CD1c-positive myeloid dendritic cell (primary cell): ENCODE results near the gene PREX1.

ENCODE experiments used
- DNase-seq: peaks from one replicate; pipeline ENCODE4 v3.0.0-alpha.2; 2016; ENCODE audit errors: extremely low spot score

The PREX1 gene

GRCh38 chr20:48623176-48623905, 204.5 kb downstream of the PREX1 start:
- DNase-seq = no peak

GRCh38 chr20:48622421-48622820, 205.4 kb downstream of the PREX1 start:
- DNase-seq = no peak

GRCh38 chr20:48621376-48622078, 206.3 kb downstream of the PREX1 start:
- DNase-seq = peak; percentile 5

GRCh38 chr20:48620507-48621375, 207.1 kb downstream of the PREX1 start:
- peak; percentile 81 for DNase-seq

- DNase-seq = no peak
Measured at GRCh38 chr20:48620154-48620506, 207.7 kb downstream of the PREX1 start.

- DNase-seq = no peak
Measured at GRCh38 chr20:48619126-48620101, 208.4 kb downstream of the PREX1 start.

GRCh38 chr20:48618631-48619030, 209.2 kb downstream of the PREX1 start:
- no peak for DNase-seq

- DNase-seq = no peak
Measured at GRCh38 chr20:48618052-48618451, 209.7 kb downstream of the PREX1 start.

- DNase-seq = no peak
Measured at GRCh38 chr20:48617481-48617880, 210.3 kb downstream of the PREX1 start.

GRCh38 chr20:48616481-48616880, 211.3 kb downstream of the PREX1 start:
- DNase-seq = no peak

GRCh38 chr20:48615871-48616270, 211.9 kb downstream of the PREX1 start:
- DNase-seq = no peak

- no peak for DNase-seq
Measured at GRCh38 chr20:48614593-48615274, 213.1 kb downstream of the PREX1 start.

- DNase-seq = no peak
Measured at GRCh38 chr20:48613926-48614325, 213.9 kb downstream of the PREX1 start.

- DNase-seq = no peak
Measured at GRCh38 chr20:48612335-48612734, 215.5 kb downstream of the PREX1 start.

GRCh38 chr20:48610996-48611395, 216.8 kb downstream of the PREX1 start:
- DNase-seq = no peak

- DNase-seq = no peak
Measured at GRCh38 chr20:48609491-48609978, 218.3 kb downstream of the PREX1 start.

GRCh38 chr20:48608756-48609155, 219.0 kb downstream of the PREX1 start:
- no peak for DNase-seq

GRCh38 chr20:48607544-48607865, 220.3 kb downstream of the PREX1 start:
- DNase-seq = no peak

- no peak for DNase-seq
Measured at GRCh38 chr20:48606841-48607543, 220.8 kb downstream of the PREX1 start.
